HT-29 (cell line): ENCODE results near the gene SEMA3E. TPM values are rescaled to one million over a fixed set of nuclear protein-coding genes. Genes with fewer than 3 reads are reported as not detected.
A peak's percentile ranks its signal among the peaks of the same experiment; 100 is the strongest.
"Not testable (repeated sequence)": the region's sequence is repeated elsewhere in the genome, so short reads cannot be mapped to it uniquely, and the experiment has no call there.

ENCODE experiments used
- DNase-seq: peaks from one replicate; pipeline ENCODE4 v3.0.0-alpha.2; 2015; ENCODE audit warnings: low spot score
- total RNA-seq: library from RNA; depleted of rRNA; stranded (reverse); fragments of >200 nt; shearing (Covaris generic); gene quantifications from 2 replicates; pipeline ENCODE4 v1.2.3, GENCODE V29; 2014

Gene SEMA3E
- total RNA-seq, 1 experiment from 2014 or later: 5.7 TPM

DNA sequence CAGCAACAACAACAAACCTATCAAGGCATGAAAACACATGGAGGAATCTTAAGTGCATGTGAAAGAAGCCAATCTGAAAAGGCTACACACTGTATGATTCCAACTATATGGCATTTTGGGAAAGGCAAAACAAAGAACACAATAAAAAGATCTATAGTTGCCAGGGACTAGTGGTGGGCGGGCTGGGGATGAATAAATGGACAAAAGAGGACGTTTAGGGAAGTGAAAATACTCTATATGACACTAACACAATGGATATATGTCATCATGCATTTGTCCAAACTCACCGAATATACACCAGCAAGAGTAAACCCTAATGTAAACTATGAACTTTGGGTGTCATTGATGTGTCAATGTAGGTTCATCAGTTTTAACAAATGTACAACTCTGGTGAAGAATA lies 89.1 kb downstream of the SEMA3E start:
- no peak for DNase-seq

- not testable (repeated sequence) for DNase-seq
These were observed 96.4 kb downstream of the SEMA3E start for GRCh38 chr7:83552556-83552955.

DNA sequence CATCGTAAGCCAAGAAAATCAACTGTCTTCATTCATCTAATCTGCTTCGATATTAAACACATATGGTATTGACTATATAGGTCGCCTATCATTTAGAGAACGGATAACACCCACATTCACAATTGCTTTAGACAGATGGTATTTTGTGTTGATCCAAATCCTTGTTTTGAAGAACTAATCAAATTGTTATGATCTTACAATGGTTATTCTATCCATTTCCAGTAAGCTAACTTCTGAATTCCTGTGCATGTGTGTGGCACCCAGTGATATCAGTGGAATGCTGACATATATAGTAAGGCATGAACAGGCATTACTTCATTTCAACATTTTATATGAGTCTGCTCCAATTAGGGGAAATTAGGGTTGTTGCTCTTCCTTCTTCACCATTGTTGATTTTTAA lies 98.8 kb downstream of the SEMA3E start:
- no peak for DNase-seq

- DNase-seq: peak; percentile 54
These were observed 100.7 kb downstream of the SEMA3E start for GRCh38 chr7:83548250-83548649.

DNA sequence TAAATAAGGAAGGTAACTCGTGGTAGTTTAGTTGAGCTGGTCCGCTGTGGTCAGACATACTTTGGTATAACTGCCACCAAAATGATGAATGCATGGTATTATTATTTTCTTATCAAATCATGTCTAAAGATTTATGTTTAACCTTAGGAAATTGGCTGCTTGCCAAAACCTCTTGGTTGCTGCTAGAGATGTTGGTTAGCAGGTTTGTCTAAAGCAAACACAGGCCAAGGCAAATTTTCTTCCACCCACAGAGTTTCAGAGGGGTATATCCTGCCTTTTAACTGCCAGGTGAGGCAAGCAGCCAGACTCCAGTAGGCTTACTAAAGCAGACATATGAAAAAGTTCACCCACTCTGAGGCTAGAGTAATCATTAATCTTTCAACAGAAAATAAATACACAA lies 101.4 kb downstream of the SEMA3E start:
- peak; percentile 99 for DNase-seq

GRCh38 chr7:83546586-83546985 lies 102.4 kb downstream of the SEMA3E start:
- peak; percentile 14 for DNase-seq

GRCh38 chr7:83541187-83541960 lies 107.6 kb downstream of the SEMA3E start:
- no peak for DNase-seq

DNA sequence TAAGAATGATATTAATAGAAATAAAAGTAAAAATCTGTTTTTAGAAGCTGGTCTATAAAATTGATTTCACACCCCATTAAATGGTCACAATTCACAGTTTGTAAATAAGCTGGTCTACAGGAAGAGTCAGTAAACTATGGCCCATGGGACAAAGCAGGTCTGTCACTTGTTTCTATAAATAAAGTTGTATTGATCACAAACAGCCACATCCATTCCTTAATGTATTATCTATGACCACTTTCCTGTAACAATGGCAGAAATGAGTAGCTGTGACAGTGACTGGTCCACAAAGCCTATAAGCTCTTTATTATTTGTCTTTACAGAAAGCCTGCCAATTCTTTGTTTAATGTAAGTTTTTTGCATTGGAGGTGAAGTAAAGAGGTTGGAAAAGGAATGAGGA lies 114.5 kb downstream of the SEMA3E start:
- no peak for DNase-seq

GRCh38 chr7:83532219-83532618 lies 116.7 kb downstream of the SEMA3E start:
- peak; percentile 13 for DNase-seq

DNA sequence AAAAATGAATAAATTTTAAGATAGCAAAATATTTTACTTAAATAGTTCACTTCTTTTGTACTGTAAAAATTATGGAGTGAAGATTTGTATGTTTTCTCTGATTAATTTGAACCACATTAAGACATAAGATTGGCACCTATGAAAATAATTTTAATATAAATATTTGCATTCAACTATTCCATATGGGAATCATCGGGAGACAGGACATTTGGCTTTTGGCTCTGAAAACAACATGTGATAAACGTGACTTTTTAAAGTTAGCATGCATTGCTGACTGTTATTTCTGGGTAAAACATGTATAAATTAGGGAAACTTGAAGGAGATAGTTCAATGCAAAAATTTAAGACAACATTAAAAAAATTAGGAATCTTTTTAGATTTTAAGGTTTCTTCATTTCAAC lies 117.2 kb downstream of the SEMA3E start:
- no peak for DNase-seq

GRCh38 chr7:83528925-83529423 lies 120.0 kb downstream of the SEMA3E start:
- DNase-seq: no peak

DNA sequence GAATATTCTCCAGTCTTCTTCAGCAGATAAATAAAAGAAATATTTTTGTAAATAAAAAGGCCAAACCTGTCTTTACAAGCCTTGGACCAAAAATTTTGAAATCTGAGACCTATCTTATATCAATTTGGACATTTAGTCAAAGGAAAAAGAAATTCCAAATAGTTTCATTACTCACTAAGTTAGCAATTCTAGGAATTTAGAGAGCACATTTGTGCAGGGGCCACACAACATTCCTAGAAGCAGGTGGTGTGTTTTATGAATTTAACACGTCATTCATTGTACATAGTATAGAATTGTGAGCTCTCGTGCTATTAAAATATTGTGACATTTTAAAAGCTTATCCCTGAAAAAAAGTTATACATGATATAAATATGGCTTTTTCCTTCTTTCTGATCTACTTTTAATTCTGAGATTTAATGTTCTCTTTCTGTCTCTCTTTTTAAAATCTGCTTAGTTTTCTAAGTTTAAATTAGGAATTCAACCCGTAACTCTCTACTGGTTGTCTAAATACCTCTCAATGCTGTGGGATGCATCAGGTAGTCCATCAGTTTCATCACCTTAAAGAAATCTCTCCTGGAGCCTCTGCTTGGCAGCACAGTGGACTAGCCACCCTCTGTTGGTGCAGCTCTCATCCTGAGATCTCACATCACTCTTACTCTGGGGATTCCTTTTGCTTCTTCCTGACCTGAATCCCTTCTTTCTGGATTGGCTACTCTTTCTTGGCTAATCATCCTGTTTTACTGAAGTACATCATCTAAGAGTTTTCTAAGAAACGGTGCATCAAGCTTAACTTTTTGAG lies 124.5 kb downstream of the SEMA3E start:
- no peak for DNase-seq

DNA sequence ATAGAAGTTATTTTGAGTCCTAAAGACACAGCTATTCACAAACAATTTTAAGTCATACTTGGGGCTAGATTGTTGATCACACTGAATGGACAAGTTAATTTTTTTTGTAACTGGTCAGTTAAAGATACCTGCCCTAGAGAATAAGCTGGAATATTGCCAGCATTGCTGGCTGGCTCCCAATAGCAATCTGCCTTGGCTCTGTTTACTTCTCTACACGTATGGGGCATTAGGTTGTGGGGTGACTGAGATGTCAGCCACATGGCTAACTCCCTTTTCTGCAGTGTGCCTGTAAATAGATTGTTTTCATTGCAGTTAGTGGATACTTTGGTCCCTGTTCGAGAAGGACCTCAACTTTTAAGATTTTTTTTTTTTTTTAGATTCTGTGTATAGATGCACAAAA lies 128.2 kb downstream of the SEMA3E start:
- DNase-seq: peak; percentile 55

GRCh38 chr7:83519240-83519639 lies 129.7 kb downstream of the SEMA3E start:
- no peak for DNase-seq

DNA sequence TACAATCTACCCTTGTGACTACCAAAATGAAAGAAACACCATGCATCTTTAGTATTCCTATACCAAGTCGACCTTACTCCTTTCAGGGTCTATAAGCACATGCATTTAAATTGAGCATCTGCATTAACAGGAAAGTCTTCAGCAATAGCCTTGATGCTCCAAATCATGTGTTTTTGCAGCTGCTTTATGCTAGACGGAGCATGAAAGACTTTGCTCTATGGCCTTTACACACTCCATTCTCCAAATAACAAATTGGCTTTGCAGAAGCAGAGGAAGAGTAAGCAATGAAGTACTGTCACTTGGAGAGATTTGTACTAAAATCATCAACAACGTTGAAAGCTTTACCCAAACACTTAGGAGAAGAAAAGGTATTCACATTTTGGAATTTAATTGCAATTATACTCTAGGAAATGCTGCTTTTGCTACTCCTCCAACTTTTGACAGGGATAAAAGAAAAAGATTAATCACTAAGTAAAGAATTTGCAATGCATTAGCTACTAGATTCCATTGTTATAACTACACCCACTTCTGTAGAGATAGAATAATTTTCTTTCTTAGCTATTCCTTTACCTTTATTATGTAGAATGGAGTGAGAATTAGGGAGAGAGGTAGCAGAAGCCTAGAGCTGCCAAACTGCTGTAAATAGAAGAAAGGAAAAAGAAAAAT lies 131.8 kb downstream of the SEMA3E start:
- DNase-seq: no peak

- no peak for DNase-seq
These were observed 134.0 kb downstream of the SEMA3E start for GRCh38 chr7:83514977-83515376.

- no peak for DNase-seq
These were observed 139.5 kb downstream of the SEMA3E start for GRCh38 chr7:83509255-83510021.

GRCh38 chr7:83504330-83504729 lies 144.6 kb downstream of the SEMA3E start:
- no peak for DNase-seq

- DNase-seq: no peak
These were observed 146.3 kb downstream of the SEMA3E start for GRCh38 chr7:83502636-83503035.

GRCh38 chr7:83494683-83495082 lies 154.3 kb downstream of the SEMA3E start:
- no peak for DNase-seq

DNA sequence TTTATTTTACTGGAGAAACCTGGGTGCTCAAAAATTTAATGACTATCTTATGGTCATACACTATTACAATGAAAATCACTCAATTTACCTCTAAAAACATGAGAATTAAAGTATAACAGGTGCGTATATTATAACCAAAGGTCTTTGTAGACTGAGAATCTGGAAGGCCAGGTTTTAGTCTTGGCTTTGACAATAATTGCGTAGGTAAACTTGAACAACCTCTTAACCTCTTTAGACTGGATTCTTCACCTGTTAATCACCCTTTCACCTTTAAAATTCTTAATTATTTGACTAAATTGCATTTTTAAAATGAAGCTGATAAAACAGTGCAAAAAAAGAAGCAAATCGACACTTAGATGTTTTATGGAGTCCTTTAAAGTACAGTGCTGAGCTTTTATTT lies 156.1 kb downstream of the SEMA3E start:
- no peak for DNase-seq
